Measurements from ENCODE around the gene ANO4.

Gene ANO4

GRCh38 chr12:100995201-100995600 lies 200.6 kb downstream of the ANO4 start:
- DNase-seq (ENCODE audit: low spot score) (no peak), ATAC-seq (ENCODE audit: low read depth) (no peak)
- Histone ChIP-seq H3K27me3 (ENCODE audit: insufficient read depth, poor library complexity, severe bottlenecking) (no peaks in the 10 kb centered on the region), H3K4me1 (ENCODE audit: insufficient read depth, poor library complexity, severe bottlenecking) (no peaks in the 10 kb centered on the region), H3K27ac (ENCODE audit: poor library complexity, severe bottlenecking) (no peak overlapping the region), H3K36me3 (ENCODE audit: low read depth) (no peaks in the 10 kb centered on the region), H3K4me3 (ENCODE audit: severe bottlenecking) (no peak overlapping the region), H3K9me3 (ENCODE audit: severe bottlenecking) (no peaks in the 10 kb centered on the region)
- TF ChIP-seq, protein P1, sequence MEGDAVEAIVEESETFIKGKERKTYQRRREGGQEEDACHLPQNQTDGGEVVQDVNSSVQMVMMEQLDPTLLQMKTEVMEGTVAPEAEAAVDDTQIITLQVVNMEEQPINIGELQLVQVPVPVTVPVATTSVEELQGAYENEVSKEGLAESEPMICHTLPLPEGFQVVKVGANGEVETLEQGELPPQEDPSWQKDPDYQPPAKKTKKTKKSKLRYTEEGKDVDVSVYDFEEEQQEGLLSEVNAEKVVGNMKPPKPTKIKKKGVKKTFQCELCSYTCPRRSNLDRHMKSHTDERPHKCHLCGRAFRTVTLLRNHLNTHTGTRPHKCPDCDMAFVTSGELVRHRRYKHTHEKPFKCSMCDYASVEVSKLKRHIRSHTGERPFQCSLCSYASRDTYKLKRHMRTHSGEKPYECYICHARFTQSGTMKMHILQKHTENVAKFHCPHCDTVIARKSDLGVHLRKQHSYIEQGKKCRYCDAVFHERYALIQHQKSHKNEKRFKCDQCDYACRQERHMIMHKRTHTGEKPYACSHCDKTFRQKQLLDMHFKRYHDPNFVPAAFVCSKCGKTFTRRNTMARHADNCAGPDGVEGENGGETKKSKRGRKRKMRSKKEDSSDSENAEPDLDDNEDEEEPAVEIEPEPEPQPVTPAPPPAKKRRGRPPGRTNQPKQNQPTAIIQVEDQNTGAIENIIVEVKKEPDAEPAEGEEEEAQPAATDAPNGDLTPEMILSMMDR (IDR thresholded peaks at IDR 0.05; ENCODE audit: poor library complexity, severe bottlenecking) = no peak

DNA sequence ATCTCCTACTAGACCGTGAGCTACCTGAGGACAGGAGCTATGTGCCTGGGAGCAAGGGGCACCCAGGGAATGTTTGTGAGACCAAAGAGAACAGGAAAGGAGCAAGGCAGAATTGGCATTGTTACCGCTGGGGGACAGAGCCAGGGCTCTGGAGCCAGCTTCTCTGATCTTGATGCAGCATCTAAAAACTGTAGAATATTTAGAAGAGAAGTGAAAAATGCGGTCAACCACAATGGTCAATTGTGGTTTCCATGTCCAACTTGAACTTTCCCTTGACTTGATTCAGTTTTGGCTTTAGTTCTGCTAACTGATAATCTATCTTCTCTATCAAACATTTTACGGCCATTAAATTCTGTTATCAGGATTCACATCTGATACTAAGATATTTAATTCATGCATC lies 201.2 kb downstream of the ANO4 start:
- Histone ChIP-seq H3K4me1 (ENCODE audit: insufficient read depth, poor library complexity, severe bottlenecking) (no peaks in the 10 kb centered on the region), H3K36me3 (ENCODE audit: low read depth) (no peaks in the 10 kb centered on the region), H3K27me3 (ENCODE audit: insufficient read depth, poor library complexity, severe bottlenecking) (no peaks in the 10 kb centered on the region), H3K27ac (ENCODE audit: poor library complexity, severe bottlenecking) (no peak overlapping the region), H3K4me3 (ENCODE audit: severe bottlenecking) (no peak overlapping the region), H3K9me3 (ENCODE audit: severe bottlenecking) (no peaks in the 10 kb centered on the region)
- no peak for ATAC-seq (ENCODE audit: low read depth)
- TF ChIP-seq, protein P1 (IDR thresholded peaks at IDR 0.05; ENCODE audit: poor library complexity, severe bottlenecking) = no peak
- no peak for DNase-seq (ENCODE audit: low spot score)

DNA sequence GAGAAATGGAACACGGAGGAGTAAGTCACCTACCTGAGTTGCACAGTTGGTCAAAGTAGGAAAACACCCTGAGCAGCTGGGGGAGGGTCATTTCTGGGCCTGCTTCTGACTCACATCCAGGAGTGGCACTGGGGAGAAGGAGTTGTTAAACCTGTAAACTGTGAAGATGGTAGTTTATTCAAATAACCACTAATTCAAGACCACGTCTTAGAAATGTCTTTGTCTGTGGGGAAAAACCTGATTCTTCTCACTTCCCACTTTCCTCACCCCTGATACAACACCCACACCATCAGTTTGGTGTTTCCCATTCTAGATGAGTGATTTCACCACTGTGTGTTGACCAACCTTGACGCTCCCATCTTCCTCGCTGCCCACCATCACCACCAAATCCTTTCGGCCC lies 207.1 kb downstream of the ANO4 start:
- no peak for DNase-seq (ENCODE audit: low spot score)
- Histone ChIP-seq H3K36me3 (ENCODE audit: low read depth) (no peaks in the 10 kb centered on the region), H3K9me3 (ENCODE audit: severe bottlenecking) (no peaks in the 10 kb centered on the region), H3K4me3 (ENCODE audit: severe bottlenecking) (no peak overlapping the region), H3K4me1 (ENCODE audit: insufficient read depth, poor library complexity, severe bottlenecking) (no peaks in the 10 kb centered on the region), H3K27ac (ENCODE audit: poor library complexity, severe bottlenecking) (no peak overlapping the region), H3K27me3 (ENCODE audit: insufficient read depth, poor library complexity, severe bottlenecking) (no peaks in the 10 kb centered on the region)
- peak; percentile 69 for ATAC-seq (ENCODE audit: low read depth)
- TF ChIP-seq, protein P1 (IDR thresholded peaks at IDR 0.05; ENCODE audit: poor library complexity, severe bottlenecking) = no peak

GRCh38 chr12:101002696-101003419 lies 208.3 kb downstream of the ANO4 start:
- H3K4me3 ChIP-seq (ENCODE audit: severe bottlenecking) = no peak overlapping the region
- no peaks in the 10 kb centered on the region for H3K9me3 ChIP-seq (ENCODE audit: severe bottlenecking)
- H3K36me3 ChIP-seq (ENCODE audit: low read depth) = no peaks in the 10 kb centered on the region
- TF ChIP-seq, protein P1 (IDR thresholded peaks at IDR 0.05; ENCODE audit: poor library complexity, severe bottlenecking) = no peak
- ATAC-seq (ENCODE audit: low read depth) (no peak), DNase-seq (ENCODE audit: low spot score) (no peak)
- no peak overlapping the region for H3K27ac ChIP-seq (ENCODE audit: poor library complexity, severe bottlenecking)
- H3K27me3 ChIP-seq (ENCODE audit: insufficient read depth, poor library complexity, severe bottlenecking) = no peaks in the 10 kb centered on the region
- H3K4me1 ChIP-seq (ENCODE audit: insufficient read depth, poor library complexity, severe bottlenecking) = no peaks in the 10 kb centered on the region

GRCh38 chr12:101004898-101005297 lies 210.3 kb downstream of the ANO4 start:
- ATAC-seq (ENCODE audit: low read depth) = no peak

More at GRCh38 chr12:101004898-101005297, 210.3 kb downstream of the ANO4 start:
- Histone ChIP-seq H3K27me3 (ENCODE audit: insufficient read depth, poor library complexity, severe bottlenecking) (no peaks in the 10 kb centered on the region), H3K4me1 (ENCODE audit: insufficient read depth, poor library complexity, severe bottlenecking) (no peaks in the 10 kb centered on the region), H3K4me3 (ENCODE audit: severe bottlenecking) (no peak overlapping the region), H3K36me3 (ENCODE audit: low read depth) (no peaks in the 10 kb centered on the region), H3K27ac (ENCODE audit: poor library complexity, severe bottlenecking) (no peak overlapping the region), H3K9me3 (ENCODE audit: severe bottlenecking) (peaks cover 6% of the 10 kb centered on the region)
- no peak for DNase-seq (ENCODE audit: low spot score)
- TF ChIP-seq, protein P1 (IDR thresholded peaks at IDR 0.05; ENCODE audit: poor library complexity, severe bottlenecking) = no peak

Data from RWPE2 (cell line).